Activated CD4-positive, alpha-beta T cell treated with anti-CD3 and anti-CD28 coated beads for 48 hours (primary cell): ENCODE data around the gene BMPR1B.
"Not testable (repeated sequence)": the region's sequence is repeated elsewhere in the genome, so short reads cannot be mapped to it uniquely, and the experiment has no call there.

Source experiments
- DNase-seq: peaks from one replicate; pipeline ENCODE4 v3.0.0-alpha.2; 2020

BMPR1B gene

DNA sequence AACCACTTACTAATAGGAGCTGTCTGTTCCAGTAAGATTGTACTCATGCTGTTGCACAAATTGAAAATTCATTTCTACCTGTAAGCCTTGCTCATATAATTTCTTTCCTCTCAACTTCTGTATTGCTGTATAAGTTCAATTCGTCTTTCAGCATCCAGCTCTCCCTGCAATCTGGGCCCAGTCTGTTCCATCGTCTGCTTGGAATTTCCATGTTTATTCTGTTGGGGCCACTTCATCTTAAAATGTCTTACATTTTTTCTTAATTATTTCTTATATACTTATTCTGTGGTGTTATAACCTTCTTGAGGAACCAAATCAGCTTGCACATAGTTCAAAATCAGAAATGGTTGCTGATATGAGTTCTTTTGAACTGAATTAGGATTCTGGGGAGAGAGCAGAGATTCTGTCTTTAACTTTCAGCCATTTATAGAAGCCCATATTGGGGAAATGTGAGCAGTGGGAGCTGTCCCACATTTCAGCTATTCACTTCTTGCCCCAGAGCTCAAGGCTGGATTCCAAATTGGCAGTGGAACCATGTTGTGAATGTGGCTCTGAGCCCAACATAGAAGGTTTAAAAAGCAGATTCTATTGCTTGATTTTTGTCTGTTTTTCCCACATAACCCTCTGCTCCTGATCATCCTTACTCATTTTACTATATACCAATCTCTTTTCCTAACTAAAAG is 291.9 kb downstream of the BMPR1B start:
- DNase-seq: no peak

GRCh38 chr4:95050980-95051701 is 293.4 kb downstream of the BMPR1B start:
- DNase-seq: no peak

DNA sequence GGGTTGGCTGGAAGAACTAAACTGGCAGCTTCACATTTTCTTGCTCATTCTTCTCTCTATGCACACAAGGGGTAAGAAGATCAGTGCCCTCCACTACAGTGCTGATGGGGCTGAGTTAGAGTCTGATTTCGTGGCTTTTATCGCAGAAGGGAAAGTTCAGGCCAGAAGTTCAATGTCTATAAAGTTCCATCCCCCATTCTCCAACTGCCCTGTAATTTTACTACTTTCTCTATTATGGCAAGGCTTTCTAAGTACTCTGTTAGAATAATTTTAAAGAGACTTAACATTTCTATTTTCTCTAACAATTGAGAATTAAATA is 293.9 kb downstream of the BMPR1B start:
- no peak for DNase-seq

DNA sequence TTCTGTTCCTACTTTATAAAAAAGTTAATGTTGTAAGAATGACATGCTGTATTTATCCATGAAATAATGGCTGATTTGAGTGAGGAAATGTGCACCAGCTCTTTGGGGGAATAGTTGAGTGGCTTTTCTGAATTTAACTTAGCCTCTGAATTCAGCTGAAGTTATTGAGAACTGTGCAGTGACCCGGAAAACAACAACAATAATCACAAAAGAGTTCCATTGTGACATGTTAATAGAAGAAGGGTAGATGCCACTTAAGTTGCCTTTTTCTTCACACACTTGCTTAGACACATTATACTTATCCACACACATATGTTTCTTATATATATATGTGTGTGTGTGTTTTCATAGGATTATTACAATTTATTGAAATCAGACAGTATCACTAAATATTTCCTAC is 301.2 kb downstream of the BMPR1B start:
- no peak for DNase-seq

DNA sequence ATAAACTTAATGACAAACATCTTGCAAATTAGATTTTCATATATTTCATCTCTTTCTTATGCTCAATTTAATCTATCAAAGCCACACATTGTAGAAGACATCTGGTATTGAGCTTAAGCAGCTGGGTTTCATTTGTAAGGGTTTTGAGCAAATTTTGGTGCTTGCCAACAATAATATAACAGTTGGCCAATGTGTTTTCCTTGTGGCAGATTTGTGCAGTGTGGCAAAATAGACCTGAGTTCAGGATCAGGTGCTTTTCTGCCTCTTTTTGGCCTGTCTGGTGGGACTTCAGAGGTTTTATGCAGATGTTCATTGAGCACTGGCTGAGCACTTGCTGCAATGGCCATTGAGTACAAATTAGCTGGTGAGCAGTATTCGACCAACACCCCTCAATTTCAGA is 301.9 kb downstream of the BMPR1B start:
- DNase-seq: no peak

DNA sequence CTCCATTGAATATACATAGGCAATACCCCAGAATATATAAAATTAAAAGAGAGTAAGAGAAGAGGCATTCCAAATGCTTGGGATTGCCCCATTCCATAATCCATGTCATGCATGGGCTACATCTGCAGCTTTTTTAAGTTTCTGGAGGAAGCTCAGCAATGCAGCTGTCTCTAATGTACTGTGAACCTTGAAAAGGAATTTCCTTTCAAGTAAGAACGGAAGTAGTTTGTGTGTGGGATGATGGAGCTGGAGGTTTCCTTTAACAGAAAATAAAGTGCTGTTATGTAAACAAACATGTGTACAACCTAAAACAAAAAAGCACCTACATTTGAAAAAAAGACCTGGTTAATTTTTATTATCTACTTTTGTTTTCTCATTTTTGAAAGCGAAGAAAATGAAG is 303.5 kb downstream of the BMPR1B start:
- no peak for DNase-seq

DNA sequence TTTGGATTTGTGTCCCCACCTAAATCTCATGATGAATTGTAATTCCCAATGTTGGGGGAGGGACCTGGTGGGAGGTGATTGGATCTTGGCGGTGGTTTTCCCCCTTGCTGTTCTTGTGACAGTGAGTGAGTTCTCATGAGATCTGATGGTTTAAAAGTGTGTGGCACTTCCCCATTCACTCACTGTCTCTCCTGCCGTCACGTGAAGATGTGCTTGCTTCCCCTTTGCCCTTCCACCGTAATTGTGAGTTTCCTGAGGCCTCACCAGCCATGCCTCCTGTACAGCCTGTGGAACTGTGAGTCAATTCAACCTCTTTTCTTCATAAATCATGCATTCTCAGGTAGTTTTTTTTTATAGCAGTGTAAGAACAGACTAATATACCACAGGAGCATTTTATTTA is 304.0 kb downstream of the BMPR1B start:
- not testable (repeated sequence) for DNase-seq

GRCh38 chr4:95066050-95066449 is 308.3 kb downstream of the BMPR1B start:
- DNase-seq: no peak

GRCh38 chr4:95068401-95068800 is 310.6 kb downstream of the BMPR1B start:
- no peak for DNase-seq

DNA sequence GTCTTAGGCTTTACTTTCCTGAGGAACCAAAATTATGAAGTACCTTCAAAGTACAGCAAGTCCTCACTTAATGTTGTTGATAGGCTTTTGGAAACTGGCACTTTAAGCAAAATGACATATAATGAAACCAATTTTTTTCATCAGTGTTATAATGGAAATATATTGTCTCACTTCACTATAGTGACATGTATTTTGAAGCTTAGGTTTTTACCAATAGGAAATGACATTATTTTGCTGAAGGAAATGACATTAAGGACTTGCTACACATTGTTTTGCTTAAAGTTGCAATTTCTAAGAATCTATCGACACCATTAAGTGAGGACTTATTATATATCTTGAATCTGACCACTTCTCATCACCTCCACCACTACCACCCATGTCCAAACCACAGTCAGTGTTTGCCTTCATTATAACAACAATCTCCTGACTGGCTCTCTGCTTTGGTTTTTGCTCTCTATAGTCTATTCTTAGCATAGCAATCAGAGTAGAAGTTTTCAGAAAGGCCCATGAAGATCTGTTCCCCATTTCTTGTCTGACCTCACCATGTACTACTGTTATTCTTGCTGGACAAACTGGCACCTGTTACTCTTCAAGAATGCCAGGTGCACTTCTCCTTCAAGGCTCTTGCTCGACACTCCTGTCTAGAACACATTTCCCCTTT is 311.2 kb downstream of the BMPR1B start:
- DNase-seq: no peak

- no peak for DNase-seq
These were observed 314.1 kb downstream of the BMPR1B start for GRCh38 chr4:95071851-95072250.

DNA sequence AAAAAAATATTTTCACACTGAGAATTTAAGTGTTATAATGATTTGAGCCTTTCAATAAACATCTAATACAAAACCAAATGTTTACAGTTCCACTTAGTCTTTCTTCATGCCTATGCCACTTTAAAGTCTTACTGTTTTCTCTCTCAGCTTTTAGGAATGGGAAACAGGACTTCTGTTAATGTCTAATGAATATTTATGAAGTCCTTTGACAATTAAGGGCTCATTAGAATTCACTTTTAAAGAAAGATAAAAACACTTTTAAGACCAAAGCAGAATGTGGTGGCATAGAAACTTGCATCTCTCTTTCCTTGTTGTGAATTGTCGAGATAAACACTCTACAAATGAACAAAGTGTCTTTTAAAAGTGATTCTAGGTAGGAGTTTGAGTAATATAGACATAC is 315.9 kb downstream of the BMPR1B start:
- DNase-seq: no peak

- no peak for DNase-seq
These were observed 320.1 kb downstream of the BMPR1B start for GRCh38 chr4:95077864-95078263.

DNA sequence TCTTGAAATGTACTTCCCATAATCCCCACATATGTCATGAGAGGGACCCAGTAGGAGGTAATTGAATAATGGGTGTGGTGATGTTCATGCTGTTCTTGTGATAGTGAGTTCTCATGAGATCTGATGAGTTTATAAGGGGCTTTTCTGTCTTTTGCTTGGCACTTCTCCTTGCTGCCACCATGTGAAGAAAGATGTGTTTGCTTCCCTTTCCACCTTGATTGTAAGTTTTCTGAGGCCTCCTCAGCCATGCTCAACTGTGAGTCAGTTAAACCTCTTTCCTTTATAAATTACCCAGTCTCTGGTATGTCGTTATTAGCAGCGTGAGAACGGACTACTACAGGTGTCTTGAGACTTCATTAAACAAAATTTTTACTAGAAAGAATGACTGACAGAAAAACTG is 323.2 kb downstream of the BMPR1B start:
- no peak for DNase-seq

DNA sequence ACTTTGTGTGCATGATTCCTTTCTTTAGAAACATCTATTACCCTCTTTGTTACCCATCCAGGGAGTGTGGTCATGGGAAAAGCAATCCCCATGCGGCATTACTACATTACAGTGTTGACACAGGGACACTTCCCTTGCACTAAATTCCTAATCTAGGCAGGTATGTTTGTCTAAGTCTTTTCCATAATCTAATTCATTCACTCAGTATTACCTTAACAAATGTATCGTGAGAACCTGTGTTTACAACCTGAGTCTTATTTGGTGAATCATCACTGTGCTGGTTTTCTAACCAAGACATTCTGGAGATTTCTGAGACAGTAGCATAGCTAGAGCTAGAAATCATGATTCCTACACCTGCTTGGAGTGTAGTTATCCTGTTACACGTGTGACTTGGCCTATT is 326.8 kb downstream of the BMPR1B start:
- DNase-seq: no peak

DNA sequence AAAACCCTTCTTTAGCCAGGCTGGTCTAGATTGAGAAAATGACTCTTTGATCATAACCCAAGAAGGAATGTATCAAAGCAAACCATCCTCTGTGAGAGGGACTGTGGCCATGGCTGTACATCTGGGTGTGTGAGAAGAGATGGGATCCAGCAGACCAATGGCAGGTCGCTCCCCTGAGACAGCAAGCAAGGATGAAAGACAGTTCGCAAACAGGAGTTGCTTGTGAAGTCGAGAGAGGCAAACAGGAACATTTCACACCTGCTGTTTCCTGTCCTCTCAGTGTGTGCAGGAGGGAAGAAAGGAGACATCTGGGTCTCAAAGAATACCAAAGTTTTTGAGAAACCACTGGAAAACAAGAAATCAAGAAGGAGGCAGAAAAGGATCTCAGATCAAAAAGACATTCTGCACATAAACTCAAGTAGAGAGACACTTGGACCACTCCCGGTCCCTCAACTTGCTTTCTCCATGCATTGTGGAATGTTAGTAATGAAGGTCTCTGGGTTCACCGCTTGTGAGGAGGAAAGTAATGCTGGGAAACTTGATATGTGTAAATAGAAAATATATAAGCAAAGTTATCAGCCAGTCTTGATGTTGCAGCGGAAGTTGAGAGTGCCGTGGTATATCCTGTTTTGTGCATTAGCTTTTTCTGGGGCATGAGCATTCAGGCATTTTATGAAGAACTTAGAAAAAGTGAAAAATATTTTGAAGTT is 327.5 kb downstream of the BMPR1B start:
- DNase-seq: no peak

DNA sequence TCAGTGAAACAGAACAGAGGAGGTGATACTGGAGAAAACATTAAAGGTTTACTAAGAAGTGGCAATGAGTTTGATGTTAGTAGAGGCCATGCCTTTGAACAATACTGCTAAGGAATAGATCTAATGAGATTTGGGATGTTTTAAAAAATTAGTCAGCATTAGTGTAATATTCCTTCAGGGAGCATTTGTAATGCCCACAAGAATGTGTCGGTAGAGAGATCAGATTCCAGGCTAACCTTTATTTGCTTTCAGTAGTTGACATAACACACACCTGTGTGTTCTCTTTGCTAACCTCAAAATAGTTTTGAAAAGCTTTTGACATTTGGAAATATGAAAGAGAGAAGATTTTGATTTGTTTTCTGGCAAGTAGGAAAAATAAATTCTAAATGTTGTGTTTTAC is 328.8 kb downstream of the BMPR1B start:
- DNase-seq: no peak

DNA sequence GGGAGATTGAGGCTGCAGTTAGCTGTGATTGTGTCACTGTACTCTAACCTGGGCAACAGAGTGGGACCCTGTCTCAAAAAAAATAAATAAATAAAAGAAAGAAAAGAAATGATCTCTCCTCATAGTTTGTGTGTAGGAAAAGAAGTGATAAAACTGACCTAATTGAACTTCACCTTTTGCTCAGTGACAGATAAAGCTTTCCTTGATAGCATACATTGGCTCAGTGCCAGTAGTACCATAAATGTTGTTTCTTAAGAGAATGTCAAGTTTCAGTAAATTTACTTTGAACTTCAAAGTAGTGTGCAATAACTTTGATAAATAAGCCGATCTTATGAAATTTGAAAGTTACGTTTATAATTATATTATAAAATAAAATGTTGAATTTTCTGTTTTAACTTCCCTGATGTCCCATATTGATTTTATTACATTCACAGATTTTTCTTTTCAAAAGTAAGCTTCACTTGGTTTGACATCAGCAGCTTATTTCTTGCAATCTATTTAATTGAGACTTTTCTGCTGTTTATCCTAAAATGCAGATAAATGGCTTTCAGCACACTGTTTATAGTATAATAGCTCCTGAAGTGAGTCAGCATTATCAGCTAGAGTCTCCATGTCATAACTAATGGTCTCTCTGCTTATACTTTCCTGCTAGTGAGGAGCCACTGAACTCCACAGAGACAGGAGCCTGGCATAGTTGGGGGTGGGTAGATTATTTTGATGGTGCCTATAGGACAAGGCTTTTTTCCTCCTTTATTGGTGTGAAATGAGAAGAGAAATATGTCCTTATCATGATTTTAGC is 330.1 kb downstream of the BMPR1B start:
- DNase-seq: no peak

DNA sequence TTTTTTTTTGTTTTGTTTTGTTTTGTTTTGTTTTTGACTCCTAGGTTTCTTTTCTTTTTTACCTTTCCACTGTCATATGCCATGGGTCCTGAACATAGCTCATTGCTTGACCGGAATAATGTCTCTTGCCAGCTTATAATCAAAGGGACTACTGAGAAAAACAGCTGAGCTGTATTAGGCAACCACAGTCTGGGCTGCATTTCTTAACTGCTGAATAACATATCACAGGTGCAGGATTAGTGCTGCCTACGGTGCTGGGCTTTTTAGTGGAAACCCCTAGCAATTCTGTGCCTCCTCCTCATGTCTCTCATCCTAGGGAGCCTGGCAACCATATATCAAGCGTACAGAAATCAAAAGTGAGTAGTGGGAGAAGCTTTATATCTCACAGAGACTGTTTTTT is 333.5 kb downstream of the BMPR1B start:
- DNase-seq: no peak

DNA sequence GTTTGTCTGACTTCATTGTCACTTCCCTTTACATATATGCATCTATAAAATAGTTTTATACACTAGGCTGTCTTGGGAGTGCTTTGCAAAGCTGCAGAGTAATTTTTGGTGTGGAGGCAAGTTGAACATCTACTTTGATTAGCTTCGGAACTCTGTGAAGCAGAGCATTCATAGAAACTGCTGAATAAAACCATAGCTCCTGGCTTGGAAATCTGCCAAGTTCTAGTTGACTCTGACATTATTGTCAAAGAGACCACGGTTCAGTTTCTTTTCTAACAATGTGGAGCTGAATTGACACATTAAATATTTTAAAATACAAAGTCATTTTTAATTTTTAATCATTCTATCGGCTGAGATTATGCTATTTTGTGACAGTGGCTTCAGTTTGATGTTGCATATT is 335.0 kb downstream of the BMPR1B start:
- DNase-seq: no peak

DNA sequence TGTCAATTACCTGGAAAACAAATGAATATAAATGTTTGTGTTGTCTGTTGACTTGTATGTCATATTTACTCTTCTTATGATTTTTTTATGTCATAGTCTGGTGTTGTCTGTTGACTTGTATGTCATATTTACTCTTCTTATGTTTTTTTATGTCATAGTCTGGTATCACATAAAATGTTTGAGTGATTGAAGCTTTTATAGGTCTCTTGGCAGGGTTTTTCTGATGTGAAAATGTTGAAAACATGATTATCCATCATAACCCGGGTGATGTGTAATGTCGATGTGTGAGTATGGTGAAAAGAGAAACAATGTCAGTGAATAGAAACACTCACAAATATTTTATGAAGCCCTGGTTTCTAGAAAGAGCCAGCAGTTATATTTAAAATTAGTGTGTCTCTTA is 335.7 kb downstream of the BMPR1B start:
- DNase-seq: no peak

- no peak for DNase-seq
These were observed 336.5 kb downstream of the BMPR1B start for GRCh38 chr4:95093936-95094929.
